HL-60 (cell line): Measurements from ENCODE around the gene SOCS6.

Source experiments
- DNase-seq, 2 experiments: peaks; one replicate each; pipeline ENCODE4 v3.0.0-alpha.2; 2010 to 2020; ENCODE audit warnings: low read depth in 1 of 2, low spot score in 1 of 2
- H3K27ac ChIP-seq: fragments of 250-450 bp; sonication (Bioruptor Pico); replicated peaks from 2 replicates; pipeline ENCODE4 v1.5.1; 2020; ENCODE audit warnings: mild to moderate bottlenecking, moderate library complexity
- H3K27me3 ChIP-seq: fragments of 250-450 bp; sonication (Bioruptor Pico); 2 replicates; pipeline ENCODE4 v1.5.1; 2021; ENCODE audit warnings: mild to moderate bottlenecking, moderate library complexity; ENCODE audit not compliant: insufficient read depth, poor library complexity, severe bottlenecking
- H3K4me3 ChIP-seq: replicated peaks from 2 replicates; pipeline ENCODE4 v1.5.1; 2011; ENCODE audit warnings: mild to moderate bottlenecking, control low read depth, low read length; ENCODE audit not compliant: insufficient read depth
- GABPA ChIP-seq: IDR thresholded peaks from 2 replicates; pipeline ENCODE4 v1.6.1; 2012; ENCODE audit warnings: low read depth
- POLR2AphosphoS5 ChIP-seq: IDR thresholded peaks from 2 replicates; pipeline ENCODE4 v1.6.1; 2012; ENCODE audit warnings: low read depth
- SPI1 ChIP-seq: IDR thresholded peaks from 2 replicates; pipeline ENCODE4 v1.6.1; 2012; ENCODE audit warnings: low read depth, mild to moderate bottlenecking, borderline replicate concordance
- TF ChIP-seq, protein P1 (sequence below): IDR thresholded peaks from 2 replicates; pipeline ENCODE4 v1.6.1; 2012; ENCODE audit warnings: low read depth; ENCODE audit not compliant: insufficient replicate concordance
- TF ChIP-seq, protein P2 (sequence below): IDR thresholded peaks from one replicate; pipeline ENCODE4 v1.5.1; 2011; ENCODE audit warnings: low read length, control low read depth, inconsistent platforms; ENCODE audit not compliant: insufficient read depth

Gene SOCS6

DNA sequence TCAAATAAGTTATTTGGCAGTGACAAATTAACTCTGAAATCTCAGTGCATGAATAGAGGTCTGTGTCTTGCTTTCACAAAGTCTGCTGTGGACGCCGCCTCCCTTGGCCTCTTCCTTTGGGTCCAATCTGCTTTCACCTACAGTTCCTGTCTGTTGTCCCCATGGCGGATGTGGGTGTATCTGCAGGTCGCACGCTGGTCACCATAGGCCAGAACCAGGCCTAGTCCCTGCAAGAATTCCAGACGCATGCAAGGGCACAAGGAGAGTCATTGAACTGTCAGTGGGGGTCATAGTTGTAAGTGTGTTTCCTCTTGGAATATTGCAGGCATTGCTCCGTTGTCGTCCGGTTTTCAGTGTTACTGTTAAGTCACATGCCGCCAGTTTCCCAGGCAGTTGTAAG lies 7.4 kb downstream of the SOCS6 start:
- Histone ChIP-seq H3K27ac (no peak overlapping the region), H3K27me3 (no peaks in the 10 kb centered on the region), H3K4me3 (no peak overlapping the region)
- no peak for DNase-seq
- TF ChIP-seq, protein P1, sequence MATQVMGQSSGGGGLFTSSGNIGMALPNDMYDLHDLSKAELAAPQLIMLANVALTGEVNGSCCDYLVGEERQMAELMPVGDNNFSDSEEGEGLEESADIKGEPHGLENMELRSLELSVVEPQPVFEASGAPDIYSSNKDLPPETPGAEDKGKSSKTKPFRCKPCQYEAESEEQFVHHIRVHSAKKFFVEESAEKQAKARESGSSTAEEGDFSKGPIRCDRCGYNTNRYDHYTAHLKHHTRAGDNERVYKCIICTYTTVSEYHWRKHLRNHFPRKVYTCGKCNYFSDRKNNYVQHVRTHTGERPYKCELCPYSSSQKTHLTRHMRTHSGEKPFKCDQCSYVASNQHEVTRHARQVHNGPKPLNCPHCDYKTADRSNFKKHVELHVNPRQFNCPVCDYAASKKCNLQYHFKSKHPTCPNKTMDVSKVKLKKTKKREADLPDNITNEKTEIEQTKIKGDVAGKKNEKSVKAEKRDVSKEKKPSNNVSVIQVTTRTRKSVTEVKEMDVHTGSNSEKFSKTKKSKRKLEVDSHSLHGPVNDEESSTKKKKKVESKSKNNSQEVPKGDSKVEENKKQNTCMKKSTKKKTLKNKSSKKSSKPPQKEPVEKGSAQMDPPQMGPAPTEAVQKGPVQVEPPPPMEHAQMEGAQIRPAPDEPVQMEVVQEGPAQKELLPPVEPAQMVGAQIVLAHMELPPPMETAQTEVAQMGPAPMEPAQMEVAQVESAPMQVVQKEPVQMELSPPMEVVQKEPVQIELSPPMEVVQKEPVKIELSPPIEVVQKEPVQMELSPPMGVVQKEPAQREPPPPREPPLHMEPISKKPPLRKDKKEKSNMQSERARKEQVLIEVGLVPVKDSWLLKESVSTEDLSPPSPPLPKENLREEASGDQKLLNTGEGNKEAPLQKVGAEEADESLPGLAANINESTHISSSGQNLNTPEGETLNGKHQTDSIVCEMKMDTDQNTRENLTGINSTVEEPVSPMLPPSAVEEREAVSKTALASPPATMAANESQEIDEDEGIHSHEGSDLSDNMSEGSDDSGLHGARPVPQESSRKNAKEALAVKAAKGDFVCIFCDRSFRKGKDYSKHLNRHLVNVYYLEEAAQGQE: no peak
- TF ChIP-seq POLR2AphosphoS5 (no peak), GABPA (no peak), SPI1 (no peak)
- TF ChIP-seq, protein P2, sequence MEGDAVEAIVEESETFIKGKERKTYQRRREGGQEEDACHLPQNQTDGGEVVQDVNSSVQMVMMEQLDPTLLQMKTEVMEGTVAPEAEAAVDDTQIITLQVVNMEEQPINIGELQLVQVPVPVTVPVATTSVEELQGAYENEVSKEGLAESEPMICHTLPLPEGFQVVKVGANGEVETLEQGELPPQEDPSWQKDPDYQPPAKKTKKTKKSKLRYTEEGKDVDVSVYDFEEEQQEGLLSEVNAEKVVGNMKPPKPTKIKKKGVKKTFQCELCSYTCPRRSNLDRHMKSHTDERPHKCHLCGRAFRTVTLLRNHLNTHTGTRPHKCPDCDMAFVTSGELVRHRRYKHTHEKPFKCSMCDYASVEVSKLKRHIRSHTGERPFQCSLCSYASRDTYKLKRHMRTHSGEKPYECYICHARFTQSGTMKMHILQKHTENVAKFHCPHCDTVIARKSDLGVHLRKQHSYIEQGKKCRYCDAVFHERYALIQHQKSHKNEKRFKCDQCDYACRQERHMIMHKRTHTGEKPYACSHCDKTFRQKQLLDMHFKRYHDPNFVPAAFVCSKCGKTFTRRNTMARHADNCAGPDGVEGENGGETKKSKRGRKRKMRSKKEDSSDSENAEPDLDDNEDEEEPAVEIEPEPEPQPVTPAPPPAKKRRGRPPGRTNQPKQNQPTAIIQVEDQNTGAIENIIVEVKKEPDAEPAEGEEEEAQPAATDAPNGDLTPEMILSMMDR: no peak

DNA sequence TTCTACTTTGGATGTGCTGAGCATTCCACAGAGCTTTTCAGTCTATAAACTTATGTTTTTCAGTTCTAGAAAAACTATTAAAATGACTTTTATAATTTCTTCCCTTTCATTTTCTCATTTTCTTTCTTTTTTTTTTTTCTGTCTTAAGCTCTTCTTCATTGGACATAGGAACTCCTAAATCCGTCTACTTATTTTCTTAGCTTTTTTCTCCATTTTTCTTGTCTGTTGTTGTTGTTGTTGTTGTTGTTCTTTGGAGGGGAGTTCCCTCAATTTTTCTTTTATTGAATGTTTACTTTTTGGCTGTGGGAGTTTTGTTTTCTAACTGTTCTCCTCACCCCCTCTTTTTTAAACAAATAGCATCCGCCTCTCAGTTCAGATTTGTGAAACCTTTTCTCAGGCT lies 7.9 kb downstream of the SOCS6 start:
- no peaks in the 10 kb centered on the region for H3K27me3 ChIP-seq
- TF ChIP-seq, protein P2: no peak
- no peak for DNase-seq
- H3K27ac ChIP-seq: no peak overlapping the region
- no peak overlapping the region for H3K4me3 ChIP-seq

DNA sequence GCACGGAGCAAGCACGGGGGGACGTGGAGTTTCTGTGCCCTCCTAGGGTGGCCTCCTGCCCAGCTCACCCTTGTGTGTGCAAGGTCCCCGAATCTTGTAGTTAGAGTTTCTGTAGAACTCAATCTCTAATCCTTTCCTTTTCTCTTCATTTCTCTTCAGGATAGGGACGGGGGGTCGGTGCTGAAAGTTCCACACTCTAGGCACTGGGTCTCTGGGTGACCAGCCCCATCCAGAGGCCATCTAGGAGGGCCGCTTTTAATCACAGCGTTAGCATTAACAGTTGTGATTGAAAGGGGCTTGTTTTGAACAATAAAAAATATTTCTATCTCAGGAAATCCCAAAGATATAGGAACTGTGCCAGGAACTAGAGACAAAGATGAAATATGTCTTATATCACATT lies 10.5 kb downstream of the SOCS6 start:
- H3K4me3 ChIP-seq: no peak overlapping the region
- no peaks in the 10 kb centered on the region for H3K27me3 ChIP-seq
- no peak for DNase-seq
- no peak overlapping the region for H3K27ac ChIP-seq
- TF ChIP-seq GABPA (no peak), SPI1 (no peak), POLR2AphosphoS5 (no peak)
- TF ChIP-seq, protein P2: no peak
- TF ChIP-seq, protein P1: no peak

DNA sequence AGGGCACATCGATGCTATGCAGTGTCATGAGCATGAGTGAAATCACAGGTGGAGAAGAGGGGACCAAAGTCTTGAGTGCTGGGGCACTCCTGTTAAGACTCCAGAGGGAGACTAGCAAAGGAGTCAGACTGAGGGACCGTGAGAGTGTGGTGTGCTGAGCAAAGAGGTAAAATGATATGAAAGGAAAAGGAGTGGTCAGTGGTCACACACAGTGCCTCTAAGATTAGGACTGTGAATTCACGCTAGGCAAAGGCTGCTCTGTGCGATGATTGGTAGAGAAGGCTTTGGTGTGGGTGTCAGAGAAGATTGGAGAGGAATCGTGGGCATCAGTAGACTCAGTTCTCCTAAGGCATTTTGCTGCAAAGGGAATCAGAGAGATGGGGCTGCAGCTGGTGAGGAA lies 12.8 kb downstream of the SOCS6 start:
- no peak overlapping the region for H3K27ac ChIP-seq
- no peak overlapping the region for H3K4me3 ChIP-seq
- no peak for DNase-seq
- TF ChIP-seq, protein P2: no peak
- TF ChIP-seq POLR2AphosphoS5: no peak
- TF ChIP-seq, protein P1: no peak
- no peak for TF ChIP-seq SPI1
- TF ChIP-seq GABPA: no peak
- no peaks in the 10 kb centered on the region for H3K27me3 ChIP-seq
